Common myeloid progenitor, CD34-positive (primary cell): ENCODE data around the gene ASTN2.

Experiments
- CTCF ChIA-PET: fragments of 350-600 bp; sonication (Branson Sonifier 250); formaldehyde crosslinking; loops from one replicate; lab custom pipeline; 2021; ENCODE audit warnings: antibody characterized with exemption; lab: Charles Lee
- POLR2A ChIA-PET: fragments of 350-600 bp; sonication (Branson Sonifier 250); formaldehyde crosslinking; loops from one replicate; lab custom pipeline; 2021; ENCODE audit warnings: antibody characterized with exemption; lab: Charles Lee
- DNase-seq, 3 donors: peaks; one replicate each; pipeline versions ENCODE4 v3.0.0 to v3.0.0-alpha.2; 2013
- H3K27ac ChIP-seq, 2 experiments: 1 replicate in 1 of 2; 2 replicates in 1 of 2; pipeline ENCODE4 v1.7.0; 2013; ENCODE audit warnings: inconsistent platforms in 2 of 2, low read length in 2 of 2, mild to moderate bottlenecking in 2 of 2, low read depth in 1 of 2, moderate library complexity in 1 of 2; ENCODE audit not compliant: severe bottlenecking in 2 of 2, insufficient read depth in 1 of 2, poor library complexity in 1 of 2
- H3K27me3 ChIP-seq, 5 experiments: replicated peaks in 2 of 5; 1 replicate in 3 of 5; 2 replicates in 2 of 5; pipeline versions ENCODE4 v1.6.1 to v1.7.0; 2013; ENCODE audit warnings: low read length in 4 of 5, mild to moderate bottlenecking in 2 of 5, moderate library complexity in 2 of 5, inconsistent platforms in 1 of 5; ENCODE audit not compliant: insufficient read depth in 5 of 5, control insufficient read depth in 4 of 5
- H3K36me3 ChIP-seq, 4 experiments: 1 replicate in 2 of 4; 2 replicates in 2 of 4; pipeline versions ENCODE4 v1.6.1 to v1.7.0; 2013; ENCODE audit warnings: low read length in 3 of 4, control low read depth in 1 of 4, mild to moderate bottlenecking in 1 of 4; ENCODE audit not compliant: control insufficient read depth in 4 of 4, insufficient read depth in 4 of 4
- H3K4me1 ChIP-seq, 4 experiments: 1 replicate in 3 of 4; 2 replicates in 1 of 4; pipeline versions ENCODE4 v1.6.1 to v1.7.1; 2013; ENCODE audit warnings: low read length in 3 of 4, mild to moderate bottlenecking in 3 of 4, control low read depth in 1 of 4, inconsistent platforms in 1 of 4, moderate library complexity in 1 of 4; ENCODE audit not compliant: control insufficient read depth in 4 of 4, insufficient read depth in 4 of 4; ENCODE audit errors: control extremely low read depth in 1 of 4
- H3K4me3 ChIP-seq, 7 experiments: 1 replicate in 4 of 7; 2 replicates in 3 of 7; pipeline versions ENCODE4 v1.5.1 to v1.7.0; 2013; ENCODE audit warnings: mild to moderate bottlenecking in 7 of 7, low read length in 6 of 7, moderate library complexity in 6 of 7, inconsistent platforms in 2 of 7, low read depth in 2 of 7, control low read depth in 1 of 7; ENCODE audit not compliant: insufficient read depth in 4 of 7, control insufficient read depth in 1 of 7; ENCODE audit errors: extremely low read depth in 1 of 7
- H3K9me3 ChIP-seq, 5 experiments: 1 replicate in 4 of 5; 2 replicates in 1 of 5; pipeline versions ENCODE4 v1.6.1 to v1.7.1; 2013; ENCODE audit warnings: low read length in 4 of 5, mild to moderate bottlenecking in 2 of 5, inconsistent platforms in 1 of 5, low read depth in 1 of 5, moderate library complexity in 1 of 5; ENCODE audit not compliant: control insufficient read depth in 4 of 5, insufficient read depth in 2 of 5; ENCODE audit errors: control extremely low read depth in 1 of 5
- WGBS: methylation state at CpG from one replicate; pipeline ENCODE4 v1.1.5; 2013; ENCODE audit not compliant: insufficient coverage; 5-methylcytosine and 5-hydroxymethylcytosine counted together

The ASTN2 gene

GRCh38 chr9:116689486-116690032, 725.3 kb downstream of the ASTN2 start:
- ChIA-PET CTCF (no interaction called here), POLR2A (no interaction called here)
- WGBS, result 94% methylated on average over 3 of the region's 3 CpGs
- no peak overlapping the region for H3K27ac ChIP-seq
- H3K4me1 ChIP-seq, result peaks cover 0 to 17% (median 11%) of the 10 kb centered on the region in 4 experiments
- no peaks in the 10 kb centered on the region for H3K36me3 ChIP-seq
- H3K4me3 ChIP-seq, result no peak overlapping the region
- no peaks in the 10 kb centered on the region for H3K27me3 ChIP-seq
- no peak for DNase-seq
- no peaks in the 10 kb centered on the region for H3K9me3 ChIP-seq

- Histone ChIP-seq H3K4me1 (peaks cover 0 to 17% (median 11%) of the 10 kb centered on the region in 4 experiments), H3K9me3 (no peaks in the 10 kb centered on the region), H3K4me3 (no peak overlapping the region), H3K27ac (no peak overlapping the region), H3K27me3 (no peaks in the 10 kb centered on the region), H3K36me3 (no peaks in the 10 kb centered on the region)
- DNase-seq, result peak in 2 of 3 donors; percentile 7 to 18
- CTCF ChIA-PET, result no interaction called here
- 94% methylated on average over 2 of the region's 3 CpGs for WGBS
- POLR2A ChIA-PET, result no interaction called here
Observed at GRCh38 chr9:116688806-116689485, 725.9 kb downstream of the ASTN2 start.

GRCh38 chr9:116687754-116688135, 727.1 kb downstream of the ASTN2 start:
- H3K4me1 ChIP-seq, result peaks cover 0 to 17% (median 11%) of the 10 kb centered on the region in 4 experiments
- POLR2A ChIA-PET, result no interaction called here
- H3K36me3 ChIP-seq, result no peaks in the 10 kb centered on the region
- peak overlapping the region; percentile 40 to 84 (median 71) for H3K4me3 ChIP-seq
- H3K27me3 ChIP-seq, result no peaks in the 10 kb centered on the region
- CTCF ChIA-PET, result interaction anchor here (0.7 kb wide), 1 partner anchor 12 kb away, joined by 4 read pairs; no protein-coding TSS in a partner anchor
- H3K27ac ChIP-seq, result no peak overlapping the region
- DNase-seq, result peak in 1 of 3 donors; percentile 51
- no peaks in the 10 kb centered on the region for H3K9me3 ChIP-seq
- 30% methylated on average over 7 of the region's 7 CpGs for WGBS

- peak; percentile 84 to 91 (median 91) for DNase-seq
- no peaks in the 10 kb centered on the region for H3K9me3 ChIP-seq
- peaks cover 0 to 17% (median 11%) of the 10 kb centered on the region in 4 experiments for H3K4me1 ChIP-seq
- CTCF ChIA-PET, result interaction anchor here (0.7 kb wide), 1 partner anchor 12 kb away, joined by 4 read pairs; no protein-coding TSS in a partner anchor
- H3K36me3 ChIP-seq, result no peaks in the 10 kb centered on the region
- H3K4me3 ChIP-seq, result peak within 1 kb of the TSS; percentile 40 to 84 (median 71)
- WGBS, result 0% methylated on average over 38 of the region's 54 CpGs
- POLR2A ChIA-PET, result no interaction called here
- no peaks in the 10 kb centered on the region for H3K27me3 ChIP-seq
- H3K27ac ChIP-seq, result peak within 1 kb of the TSS in 1 of 2 experiments; percentile 4
Observed at GRCh38 chr9:116687074-116687753, 727.6 kb downstream of the ASTN2 start, which contains the start of gene TRIM32. Gene TRIM32 (plus strand): TSS chr9:116687305. CDS start chr9:116697743, 10,438 bp downstream.

GRCh38 chr9:116686693-116687073, 728.2 kb downstream of the ASTN2 start:
- Histone ChIP-seq H3K4me3 (peak overlapping the region; percentile 40 to 84 (median 71)), H3K27ac (peak overlapping the region in 1 of 2 experiments; percentile 4), H3K9me3 (no peaks in the 10 kb centered on the region), H3K36me3 (no peaks in the 10 kb centered on the region), H3K27me3 (no peaks in the 10 kb centered on the region), H3K4me1 (peaks cover 0 to 17% (median 11%) of the 10 kb centered on the region in 4 experiments)
- ChIA-PET CTCF (no interaction called here), POLR2A (no interaction called here)
- no peak for DNase-seq
- WGBS, result 28% methylated on average over 7 of the region's 7 CpGs

GRCh38 chr9:116686135-116686534, 728.7 kb downstream of the ASTN2 start:
- Histone ChIP-seq H3K4me3 (no peak overlapping the region), H3K27me3 (no peaks in the 10 kb centered on the region), H3K4me1 (peaks cover 0 to 17% (median 11%) of the 10 kb centered on the region in 4 experiments), H3K9me3 (no peaks in the 10 kb centered on the region), H3K36me3 (no peaks in the 10 kb centered on the region), H3K27ac (no peak overlapping the region)
- no peak for DNase-seq
- POLR2A ChIA-PET, result no interaction called here
- CTCF ChIA-PET, result no interaction called here

GRCh38 chr9:116685166-116685565, 729.7 kb downstream of the ASTN2 start:
- CTCF ChIA-PET, result no interaction called here
- DNase-seq, result no peak
- H3K27me3 ChIP-seq, result no peaks in the 10 kb centered on the region
- peaks cover 0 to 17% (median 11%) of the 10 kb centered on the region in 4 experiments for H3K4me1 ChIP-seq
- no peak overlapping the region for H3K4me3 ChIP-seq
- POLR2A ChIA-PET, result no interaction called here
- H3K27ac ChIP-seq, result no peak overlapping the region
- no peaks in the 10 kb centered on the region for H3K9me3 ChIP-seq
- WGBS, result 100% methylated on average over 2 of the region's 4 CpGs
- H3K36me3 ChIP-seq, result no peaks in the 10 kb centered on the region
